IPS-20b (cell line): ENCODE data around the gene GEN1.

Experiments used
- H3K27ac ChIP-seq: one replicate; pipeline ENCODE4 v1.5.1; 2013; ENCODE audit warnings: low read length
- H3K27me3 ChIP-seq: 2 replicates; pipeline ENCODE4 v1.6.1; 2013; ENCODE audit warnings: mild to moderate bottlenecking, low read length, inconsistent platforms; ENCODE audit not compliant: insufficient read depth
- H3K36me3 ChIP-seq: 2 replicates; pipeline ENCODE4 v1.6.1; 2013; ENCODE audit warnings: low read depth, mild to moderate bottlenecking, inconsistent platforms, low read length, moderate library complexity; ENCODE audit not compliant: insufficient read depth
- H3K4me1 ChIP-seq: 2 replicates; pipeline ENCODE4 v1.6.1; 2013; ENCODE audit warnings: mild to moderate bottlenecking, control low read depth, inconsistent platforms, low read length, moderate library complexity; ENCODE audit not compliant: insufficient read depth
- H3K4me3 ChIP-seq: 2 replicates; pipeline ENCODE4 v1.5.1; 2013; ENCODE audit warnings: mild to moderate bottlenecking, low read length, inconsistent platforms
- H3K9ac ChIP-seq: 2 replicates; pipeline ENCODE4 v1.6.1; 2013; ENCODE audit warnings: low read depth, mild to moderate bottlenecking, inconsistent platforms, low read length, moderate library complexity
- H3K9me3 ChIP-seq: 2 replicates; pipeline ENCODE4 v1.6.1; 2013; ENCODE audit warnings: mild to moderate bottlenecking, low read depth, low read length, inconsistent platforms; ENCODE audit not compliant: insufficient read depth

The GEN1 gene

DNA sequence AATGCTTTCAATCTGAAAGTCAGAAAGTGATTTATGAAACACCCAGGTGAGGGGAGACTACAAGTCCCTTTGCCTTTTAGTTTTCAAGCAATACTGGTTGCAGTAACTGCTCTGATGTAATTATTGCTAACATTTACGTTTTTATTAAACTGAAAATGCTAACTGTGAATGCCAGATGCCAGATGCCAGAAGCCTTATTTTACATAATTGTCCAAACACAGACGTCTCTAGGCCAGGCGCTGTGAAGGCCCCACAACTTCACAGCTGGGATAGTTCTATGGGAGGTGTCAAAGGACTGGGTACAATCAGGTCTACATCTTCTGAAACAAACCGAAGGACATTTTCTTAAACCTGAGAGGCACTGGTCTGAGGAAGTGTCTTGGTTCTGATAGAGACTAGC lies 34.8 kb downstream of the GEN1 start:
- Histone ChIP-seq H3K9me3 (no peaks in the 10 kb centered on the region), H3K9ac (no peak overlapping the region), H3K4me3 (no peak overlapping the region), H3K27me3 (no peaks in the 10 kb centered on the region), H3K36me3 (no peaks in the 10 kb centered on the region), H3K4me1 (no peaks in the 10 kb centered on the region), H3K27ac (no peak overlapping the region)

DNA sequence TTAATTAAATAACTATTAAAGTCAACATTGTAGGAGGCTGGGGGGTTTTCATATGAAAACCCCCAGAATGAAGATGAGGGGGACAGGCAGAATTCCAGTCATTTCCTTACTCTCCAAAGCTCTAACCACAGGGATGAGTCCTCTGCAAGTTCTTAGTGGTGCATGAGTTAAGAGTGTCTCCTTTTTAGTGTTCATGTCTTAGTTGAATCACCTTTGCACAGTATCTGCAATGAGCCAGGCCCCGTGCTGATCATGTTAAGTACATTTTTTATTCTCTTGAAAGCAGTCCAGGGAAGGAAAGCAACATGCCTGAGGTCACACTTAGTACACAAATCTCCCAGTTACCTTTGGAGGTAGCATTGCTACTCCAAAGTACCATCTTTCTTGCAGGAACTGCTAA lies 36.6 kb downstream of the GEN1 start:
- no peaks in the 10 kb centered on the region for H3K27me3 ChIP-seq
- no peak overlapping the region for H3K9ac ChIP-seq
- no peaks in the 10 kb centered on the region for H3K4me1 ChIP-seq
- no peaks in the 10 kb centered on the region for H3K9me3 ChIP-seq
- no peaks in the 10 kb centered on the region for H3K36me3 ChIP-seq
- H3K4me3 ChIP-seq: no peak overlapping the region
- no peak overlapping the region for H3K27ac ChIP-seq

DNA sequence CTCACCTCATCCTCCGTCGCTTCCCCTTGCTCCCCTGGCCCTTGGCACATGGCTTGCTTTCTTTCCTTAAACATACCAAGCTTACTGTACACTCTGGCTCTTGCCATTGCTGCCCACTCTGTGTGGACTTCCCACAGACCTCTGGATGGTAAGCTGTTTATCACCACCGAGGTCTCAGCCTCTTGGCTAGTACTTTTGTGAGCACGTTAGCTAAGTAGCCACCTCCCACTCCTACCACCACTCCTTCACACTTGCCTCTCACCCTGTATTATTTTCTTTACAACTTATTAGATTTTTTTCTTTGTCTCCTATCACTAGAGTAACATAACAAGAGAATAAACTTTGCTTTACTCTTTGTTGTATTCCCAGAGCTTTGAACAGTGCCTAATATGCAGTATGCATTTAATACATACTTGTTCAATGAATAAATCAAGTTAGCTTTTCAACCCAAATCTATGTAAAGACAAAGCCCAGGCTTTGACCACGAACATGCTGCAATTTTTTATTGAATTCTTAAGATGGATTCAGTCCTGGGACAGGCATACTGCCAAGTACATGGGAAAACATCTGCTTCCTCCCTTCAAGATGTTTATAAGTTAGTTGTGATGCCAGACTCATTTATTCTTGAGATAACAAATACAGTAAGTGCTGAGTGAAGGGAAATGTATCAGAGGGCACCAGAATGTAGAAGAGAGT lies 37.3 kb downstream of the GEN1 start:
- Histone ChIP-seq H3K27ac (no peak overlapping the region), H3K4me3 (no peak overlapping the region), H3K9ac (no peak overlapping the region), H3K4me1 (no peaks in the 10 kb centered on the region), H3K36me3 (no peaks in the 10 kb centered on the region), H3K9me3 (no peaks in the 10 kb centered on the region), H3K27me3 (no peaks in the 10 kb centered on the region)

DNA sequence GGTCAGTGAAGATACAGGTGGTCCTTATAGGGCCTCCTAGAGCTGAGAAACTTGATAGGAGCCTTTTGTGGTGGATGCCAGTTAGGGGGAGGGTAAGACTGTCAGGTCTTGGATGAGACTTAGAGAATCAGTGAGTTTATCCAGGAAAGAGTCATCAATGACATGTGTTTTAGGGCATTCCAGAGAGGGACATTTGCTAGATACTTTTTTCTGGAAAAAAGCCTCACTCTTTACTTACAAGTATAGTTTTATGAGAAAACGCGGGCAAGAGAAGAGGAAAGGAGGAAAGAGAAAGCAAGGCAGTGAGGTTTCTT lies 37.8 kb downstream of the GEN1 start:
- no peaks in the 10 kb centered on the region for H3K36me3 ChIP-seq
- no peaks in the 10 kb centered on the region for H3K27me3 ChIP-seq
- H3K4me3 ChIP-seq: no peak overlapping the region
- H3K9me3 ChIP-seq: no peaks in the 10 kb centered on the region
- H3K27ac ChIP-seq: no peak overlapping the region
- no peak overlapping the region for H3K9ac ChIP-seq
- H3K4me1 ChIP-seq: no peaks in the 10 kb centered on the region

DNA sequence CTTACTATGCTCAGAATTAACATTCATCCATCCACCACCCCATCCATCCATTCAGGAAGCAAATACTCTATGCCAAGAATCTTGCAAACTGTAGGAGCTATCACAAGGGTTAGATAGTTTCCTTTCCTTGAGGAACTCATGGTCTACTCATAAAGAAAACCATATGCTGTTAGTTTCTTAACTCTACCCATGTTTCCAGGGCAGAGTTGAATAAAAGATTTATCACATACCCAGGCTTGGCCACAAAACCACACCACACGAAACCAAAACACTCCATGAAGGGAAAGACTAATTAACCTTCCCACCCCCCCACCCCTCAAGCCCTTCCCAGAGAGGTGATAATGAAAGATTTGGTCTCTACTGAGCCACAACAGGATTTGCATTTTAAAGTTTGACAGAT lies 38.6 kb downstream of the GEN1 start:
- Histone ChIP-seq H3K4me1 (no peaks in the 10 kb centered on the region), H3K9me3 (no peaks in the 10 kb centered on the region), H3K36me3 (no peaks in the 10 kb centered on the region), H3K27me3 (no peaks in the 10 kb centered on the region), H3K27ac (no peak overlapping the region), H3K9ac (no peak overlapping the region), H3K4me3 (no peak overlapping the region)

DNA sequence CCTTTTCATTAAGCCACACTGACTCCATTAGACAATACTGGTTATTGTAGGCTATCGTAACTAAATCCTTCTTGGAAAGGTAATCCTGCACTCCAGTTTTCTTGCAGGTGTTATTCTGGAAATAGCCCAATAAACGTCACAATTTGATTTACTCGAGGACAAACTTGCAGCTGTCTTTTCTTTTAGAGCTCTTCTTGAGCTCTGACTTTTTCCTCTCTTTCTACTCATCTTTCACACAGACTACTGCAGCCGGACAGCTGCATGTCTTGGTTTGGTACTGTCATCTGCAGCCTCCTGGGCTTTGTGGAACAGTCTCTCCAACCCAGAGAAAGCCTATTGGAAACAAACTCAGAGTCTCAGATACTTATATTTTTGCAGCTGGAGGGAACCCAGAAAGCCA lies 39.4 kb downstream of the GEN1 start:
- no peaks in the 10 kb centered on the region for H3K36me3 ChIP-seq
- no peak overlapping the region for H3K9ac ChIP-seq
- no peak overlapping the region for H3K27ac ChIP-seq
- H3K4me3 ChIP-seq: no peak overlapping the region
- H3K4me1 ChIP-seq: no peaks in the 10 kb centered on the region
- no peaks in the 10 kb centered on the region for H3K9me3 ChIP-seq
- H3K27me3 ChIP-seq: no peaks in the 10 kb centered on the region

DNA sequence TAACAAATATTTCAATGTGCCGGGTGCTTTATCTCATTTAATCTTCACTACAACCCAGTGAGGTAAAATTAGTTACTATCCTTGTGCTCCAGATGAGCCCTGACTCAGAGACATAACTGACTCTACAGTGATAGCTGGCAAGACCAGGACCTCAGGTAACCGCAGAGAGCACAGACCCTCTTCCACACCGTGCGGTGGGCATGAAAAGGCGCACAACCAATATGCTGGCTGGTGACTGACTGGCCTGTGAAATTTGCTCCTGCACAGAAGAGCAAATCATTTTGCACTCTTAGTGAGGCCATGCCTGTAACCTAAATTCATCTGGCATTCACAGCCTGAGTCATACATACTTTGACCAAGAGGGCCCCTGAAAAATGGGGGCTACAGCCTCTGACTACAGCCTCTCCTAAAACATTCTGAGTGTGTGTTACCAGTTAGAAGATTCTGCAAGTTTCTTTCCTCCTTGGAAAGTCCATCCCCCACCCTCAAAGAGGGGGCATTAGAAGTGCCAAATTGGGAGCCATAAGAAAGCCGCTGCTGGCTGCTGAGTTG lies 39.9 kb downstream of the GEN1 start:
- Histone ChIP-seq H3K27ac (no peak overlapping the region), H3K4me3 (no peak overlapping the region), H3K36me3 (no peaks in the 10 kb centered on the region), H3K9ac (no peak overlapping the region), H3K27me3 (no peaks in the 10 kb centered on the region), H3K4me1 (no peaks in the 10 kb centered on the region), H3K9me3 (no peaks in the 10 kb centered on the region)

DNA sequence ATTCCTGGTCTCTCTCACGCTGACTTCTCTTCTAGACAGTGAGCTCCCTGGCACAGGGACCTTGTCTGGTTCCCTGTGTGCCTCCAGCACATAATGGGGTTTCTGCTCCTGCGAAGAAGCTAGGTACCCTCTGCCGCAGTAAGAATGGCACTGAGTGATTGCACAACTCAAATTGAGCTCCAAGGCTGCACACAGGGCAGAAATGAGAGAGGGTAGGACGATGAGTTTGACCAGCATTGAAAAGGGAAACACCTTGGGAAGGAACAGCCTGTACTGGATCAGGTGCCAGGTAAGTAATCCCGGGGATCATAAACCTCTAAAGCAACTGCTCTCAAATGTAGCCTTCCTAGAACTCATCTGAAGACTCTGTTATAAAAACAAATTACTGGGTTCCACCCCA lies 41.4 kb downstream of the GEN1 start:
- H3K36me3 ChIP-seq: no peaks in the 10 kb centered on the region
- no peaks in the 10 kb centered on the region for H3K27me3 ChIP-seq
- no peak overlapping the region for H3K4me3 ChIP-seq
- H3K27ac ChIP-seq: no peak overlapping the region
- no peak overlapping the region for H3K9ac ChIP-seq
- H3K4me1 ChIP-seq: no peaks in the 10 kb centered on the region
- no peaks in the 10 kb centered on the region for H3K9me3 ChIP-seq

DNA sequence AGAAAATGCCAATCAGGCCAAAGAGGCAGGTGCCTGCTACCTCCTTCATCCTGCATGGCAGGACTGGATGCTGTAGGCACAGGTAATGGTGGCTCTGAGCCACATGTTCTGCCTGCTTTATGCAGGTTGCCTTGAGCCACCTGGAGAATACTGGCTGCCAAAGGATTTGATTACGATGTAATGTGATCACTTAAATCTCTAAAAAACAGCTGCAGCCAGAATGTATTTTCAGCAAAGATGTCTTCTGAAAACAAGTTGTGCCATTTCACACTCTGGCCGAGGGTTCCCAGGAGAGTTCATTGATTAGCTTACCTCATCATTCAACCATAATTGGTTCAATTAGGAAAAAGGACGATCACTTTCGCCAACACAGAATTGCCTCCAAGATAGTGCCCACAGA lies 44.4 kb downstream of the GEN1 start:
- Histone ChIP-seq H3K36me3 (no peaks in the 10 kb centered on the region), H3K4me1 (no peaks in the 10 kb centered on the region), H3K9ac (no peak overlapping the region), H3K27me3 (no peaks in the 10 kb centered on the region), H3K9me3 (no peaks in the 10 kb centered on the region), H3K27ac (no peak overlapping the region), H3K4me3 (no peak overlapping the region)

DNA sequence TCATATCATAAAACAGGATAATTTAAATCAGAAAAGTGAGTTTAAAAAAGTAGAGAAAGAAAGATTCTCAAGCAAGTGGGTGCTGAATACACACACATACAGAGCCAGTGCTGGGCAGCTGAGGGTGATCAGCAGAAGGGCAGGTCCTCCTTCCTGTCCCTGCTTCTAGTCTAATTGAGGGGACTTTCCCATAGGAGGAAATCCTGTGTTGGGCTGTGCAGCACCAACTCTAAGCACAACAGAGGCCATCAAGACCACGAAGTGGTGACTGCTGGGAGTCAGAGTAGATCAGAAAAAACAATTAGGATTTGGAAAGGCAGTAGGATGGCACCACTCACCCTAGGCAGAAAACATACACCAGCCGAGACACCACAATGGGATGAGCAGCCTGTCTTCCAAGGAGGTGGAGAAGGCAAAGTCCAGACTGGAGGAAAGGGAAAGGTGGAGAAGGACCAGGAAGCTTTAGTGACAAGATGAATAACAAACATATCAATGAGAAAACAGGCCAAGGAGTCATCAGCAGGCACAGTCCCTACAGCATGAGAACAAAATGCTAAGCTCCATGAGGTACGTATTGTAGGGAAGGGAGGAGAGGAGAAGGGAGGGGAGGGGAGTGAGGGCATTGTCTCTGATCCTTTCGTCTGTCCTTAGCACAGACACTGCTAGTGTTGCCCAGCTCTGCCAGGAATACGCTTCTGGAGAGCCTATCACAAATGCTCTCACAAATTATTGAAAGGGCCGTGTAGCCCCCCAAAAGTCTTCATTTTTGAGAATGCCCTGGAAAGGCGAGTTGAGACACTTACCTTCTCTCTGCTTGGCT lies 45.6 kb downstream of the GEN1 start:
- Histone ChIP-seq H3K4me3 (no peak overlapping the region), H3K4me1 (no peaks in the 10 kb centered on the region), H3K27ac (no peak overlapping the region), H3K9me3 (no peaks in the 10 kb centered on the region), H3K9ac (no peak overlapping the region), H3K27me3 (no peaks in the 10 kb centered on the region), H3K36me3 (no peaks in the 10 kb centered on the region)

DNA sequence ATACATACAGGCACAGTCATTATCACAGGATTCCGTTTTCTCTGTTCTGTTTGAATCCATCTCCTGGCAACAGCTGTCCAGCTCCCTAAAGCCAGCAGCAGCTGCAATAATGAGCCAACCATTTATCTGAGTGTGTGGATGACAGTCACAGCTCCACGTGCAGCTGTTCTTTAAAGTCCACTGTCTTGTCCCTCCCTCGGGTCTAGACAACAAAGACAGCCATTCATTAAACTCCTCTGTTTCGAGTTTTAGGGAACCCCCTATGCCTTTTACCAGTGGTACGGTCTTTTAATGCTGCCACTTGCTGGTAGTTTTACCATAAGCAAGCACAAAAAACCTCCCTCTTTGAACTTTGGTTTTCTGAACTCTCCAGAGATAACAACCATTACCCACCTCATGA lies 46.3 kb downstream of the GEN1 start:
- H3K36me3 ChIP-seq: no peaks in the 10 kb centered on the region
- H3K27ac ChIP-seq: no peak overlapping the region
- H3K4me1 ChIP-seq: no peaks in the 10 kb centered on the region
- H3K9me3 ChIP-seq: no peaks in the 10 kb centered on the region
- H3K9ac ChIP-seq: no peak overlapping the region
- no peaks in the 10 kb centered on the region for H3K27me3 ChIP-seq
- no peak overlapping the region for H3K4me3 ChIP-seq
